Renal cortex interstitium (tissue), 11 donors: ENCODE measurements around the gene RABGAP1L. TPM values are rescaled to one million over a fixed set of nuclear protein-coding genes. Genes with fewer than 3 reads are reported as not detected.
"Not testable (repeated sequence)": the region's sequence is repeated elsewhere in the genome, so short reads cannot be mapped to it uniquely, and the experiment has no call there.

ENCODE experiments used
- DNase-seq, 11 donors: peaks; one replicate each; pipeline ENCODE4 v3.0.0-alpha.2; 2013; ENCODE audit warnings: low read depth in 9 of 11, low spot score in 4 of 11; ENCODE audit errors: extremely low read depth in 1 of 11
- polyA plus RNA-seq, 3 donors: library from polyadenylated mRNA; unstranded; fragments of 120-200 nt; gene quantifications; one replicate each; pipeline ENCODE4 v1.2.1, GENCODE V29; 2013; ENCODE audit not compliant: insufficient read length in 3 of 3

RABGAP1L gene
- polyA plus RNA-seq, 3 donors = 25.2 to 31.2 (median 30.0) TPM

GRCh38 chr1:174269989-174270651 lies 110.8 kb downstream of the RABGAP1L start:
- DNase-seq = no peak

- DNase-seq = no peak
Measured at GRCh38 chr1:174273190-174273589, 113.9 kb downstream of the RABGAP1L start.

- no peak for DNase-seq
Measured at GRCh38 chr1:174273776-174274175, 114.5 kb downstream of the RABGAP1L start.

- no peak for DNase-seq
Measured at GRCh38 chr1:174274452-174274851, 115.1 kb downstream of the RABGAP1L start.

GRCh38 chr1:174274884-174275283 lies 115.6 kb downstream of the RABGAP1L start:
- no peak for DNase-seq

GRCh38 chr1:174276087-174276486 lies 116.8 kb downstream of the RABGAP1L start:
- DNase-seq = no peak

- no peak for DNase-seq
Measured at GRCh38 chr1:174284052-174284451, 124.7 kb downstream of the RABGAP1L start.

- DNase-seq = no peak
Measured at GRCh38 chr1:174286042-174286441, 126.7 kb downstream of the RABGAP1L start.

GRCh38 chr1:174289644-174290310 lies 130.5 kb downstream of the RABGAP1L start:
- DNase-seq = no peak

GRCh38 chr1:174291059-174291458 lies 131.7 kb downstream of the RABGAP1L start:
- no peak for DNase-seq

- DNase-seq = no peak
Measured at GRCh38 chr1:174296309-174296708, 137.0 kb downstream of the RABGAP1L start.

- no peak for DNase-seq
Measured at GRCh38 chr1:174297351-174297750, 138.0 kb downstream of the RABGAP1L start.

- no peak for DNase-seq
Measured at GRCh38 chr1:174301295-174302077, 142.2 kb downstream of the RABGAP1L start.

GRCh38 chr1:174308604-174309003 lies 149.3 kb downstream of the RABGAP1L start:
- no peak for DNase-seq

GRCh38 chr1:174309490-174309889 lies 150.2 kb downstream of the RABGAP1L start:
- no peak for DNase-seq

- DNase-seq = no peak
Measured at GRCh38 chr1:174314433-174314832, 155.1 kb downstream of the RABGAP1L start.

- DNase-seq = no peak
Measured at GRCh38 chr1:174315239-174315638, 155.9 kb downstream of the RABGAP1L start.

GRCh38 chr1:174320897-174321296 lies 161.6 kb downstream of the RABGAP1L start:
- not testable (repeated sequence) for DNase-seq

- DNase-seq = no peak
Measured at GRCh38 chr1:174322202-174322862, 163.0 kb downstream of the RABGAP1L start.

GRCh38 chr1:174324493-174324892 lies 165.2 kb downstream of the RABGAP1L start:
- DNase-seq = no peak
